Upper lobe of right lung (tissue), 1 donor: ENCODE measurements around the gene FAM78A. TPM values are rescaled to one million over a fixed set of nuclear protein-coding genes. Genes with fewer than 3 reads are reported as not detected.

Experiments
- ATAC-seq: fragments of 200-7000 bp; cut with Tn5 transposase; one replicate; pipeline ENCODE4 v1.9.1; 2020; ENCODE audit warnings: mild to moderate bottlenecking, moderate library complexity
- DNase-seq: peaks from one replicate; pipeline ENCODE4 v3.0.0-alpha.2; 2020
- H3K27ac ChIP-seq: fragments of 200-600 bp; one replicate; pipeline ENCODE4 v1.8.0; 2022
- H3K27me3 ChIP-seq: fragments of 200-600 bp; one replicate; pipeline ENCODE4 v1.8.0; 2022; ENCODE audit warnings: mild to moderate bottlenecking
- H3K36me3 ChIP-seq: fragments of 200-600 bp; one replicate; pipeline ENCODE4 v1.8.0; 2022
- H3K4me1 ChIP-seq: fragments of 200-600 bp; one replicate; pipeline ENCODE4 v1.8.0; 2022
- H3K4me3 ChIP-seq: fragments of 200-600 bp; one replicate; pipeline ENCODE4 v1.8.0; 2022; ENCODE audit warnings: mild to moderate bottlenecking
- H3K9me3 ChIP-seq: fragments of 200-600 bp; one replicate; pipeline ENCODE4 v1.8.0; 2022
- intact Hi-C: fragments of 100-400 bp; cut with DNase I; formaldehyde crosslinking; loops from one replicate; pipeline ENCODE4 v1.11.0; 2022
- total RNA-seq: library from RNA; stranded (reverse); fragmentation: NEBNext Ultra II Directional; extraction: Animal tissue kit (Norgen Biotek cat#: 25700); gene quantifications from one replicate; pipeline ENCODE4 v1.2.1, GENCODE V29; 2021
- TF ChIP-seq, protein P1 (sequence below): fragments of 200-600 bp; IDR thresholded peaks from one replicate; pipeline ENCODE4 v1.8.0; 2022; ENCODE audit warnings: antibody characterized with exemption
- donor health status: DM: no; HTN: yes; CAD: no; lungs with severe emphysema.

FAM78A gene
- total RNA-seq, 1 donor from 2014 or later = 14.8 TPM

GRCh38 chr9:131298816-131299215, 22.5 kb upstream of the FAM78A start:
- Histone ChIP-seq H3K36me3 (no peaks in the 10 kb centered on the region), H3K4me1 (no peaks in the 10 kb centered on the region), H3K9me3 (no peaks in the 10 kb centered on the region), H3K27ac (no peak overlapping the region), H3K4me3 (no peak overlapping the region), H3K27me3 (no peaks in the 10 kb centered on the region)
- intact Hi-C loops = no loop called here
- ATAC-seq (no peak), DNase-seq (no peak)
- TF ChIP-seq, protein P1, sequence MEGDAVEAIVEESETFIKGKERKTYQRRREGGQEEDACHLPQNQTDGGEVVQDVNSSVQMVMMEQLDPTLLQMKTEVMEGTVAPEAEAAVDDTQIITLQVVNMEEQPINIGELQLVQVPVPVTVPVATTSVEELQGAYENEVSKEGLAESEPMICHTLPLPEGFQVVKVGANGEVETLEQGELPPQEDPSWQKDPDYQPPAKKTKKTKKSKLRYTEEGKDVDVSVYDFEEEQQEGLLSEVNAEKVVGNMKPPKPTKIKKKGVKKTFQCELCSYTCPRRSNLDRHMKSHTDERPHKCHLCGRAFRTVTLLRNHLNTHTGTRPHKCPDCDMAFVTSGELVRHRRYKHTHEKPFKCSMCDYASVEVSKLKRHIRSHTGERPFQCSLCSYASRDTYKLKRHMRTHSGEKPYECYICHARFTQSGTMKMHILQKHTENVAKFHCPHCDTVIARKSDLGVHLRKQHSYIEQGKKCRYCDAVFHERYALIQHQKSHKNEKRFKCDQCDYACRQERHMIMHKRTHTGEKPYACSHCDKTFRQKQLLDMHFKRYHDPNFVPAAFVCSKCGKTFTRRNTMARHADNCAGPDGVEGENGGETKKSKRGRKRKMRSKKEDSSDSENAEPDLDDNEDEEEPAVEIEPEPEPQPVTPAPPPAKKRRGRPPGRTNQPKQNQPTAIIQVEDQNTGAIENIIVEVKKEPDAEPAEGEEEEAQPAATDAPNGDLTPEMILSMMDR = no peak

- no peak for DNase-seq
- H3K9me3 ChIP-seq = no peaks in the 10 kb centered on the region
- no peak for ATAC-seq
- intact Hi-C loops = no loop called here
- H3K27me3 ChIP-seq = no peaks in the 10 kb centered on the region
- TF ChIP-seq, protein P1 = no peak
- H3K4me1 ChIP-seq = no peaks in the 10 kb centered on the region
- H3K36me3 ChIP-seq = no peaks in the 10 kb centered on the region
- no peak overlapping the region for H3K27ac ChIP-seq
- H3K4me3 ChIP-seq = no peak overlapping the region
These were observed 22.0 kb upstream of the FAM78A start for GRCh38 chr9:131298341-131298740.

DNA sequence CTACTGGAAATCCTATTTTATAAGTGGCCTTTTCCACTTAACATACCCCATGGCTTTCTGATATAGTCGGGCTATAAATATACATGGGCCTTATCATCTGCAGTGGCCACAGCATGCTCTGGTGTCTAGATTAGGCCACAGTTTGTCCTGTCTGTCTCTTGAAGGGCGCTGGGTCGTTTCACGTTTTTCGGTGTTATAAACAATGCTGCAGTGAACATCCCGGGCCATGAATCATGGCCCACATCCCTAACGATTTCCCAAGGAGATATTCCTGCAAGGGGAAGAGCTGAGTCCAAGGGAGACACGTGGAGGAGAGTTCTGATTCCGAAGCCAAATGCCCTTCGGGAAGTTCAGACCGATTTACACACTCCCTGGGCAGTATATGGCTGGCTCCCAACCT, 21.6 kb upstream of the FAM78A start:
- ATAC-seq = no peak
- Histone ChIP-seq H3K9me3 (no peaks in the 10 kb centered on the region), H3K4me1 (no peaks in the 10 kb centered on the region), H3K36me3 (no peaks in the 10 kb centered on the region), H3K27me3 (no peaks in the 10 kb centered on the region), H3K4me3 (no peak overlapping the region), H3K27ac (no peak overlapping the region)
- TF ChIP-seq, protein P1 = no peak
- DNase-seq = no peak
- intact Hi-C loops = no loop called here

DNA sequence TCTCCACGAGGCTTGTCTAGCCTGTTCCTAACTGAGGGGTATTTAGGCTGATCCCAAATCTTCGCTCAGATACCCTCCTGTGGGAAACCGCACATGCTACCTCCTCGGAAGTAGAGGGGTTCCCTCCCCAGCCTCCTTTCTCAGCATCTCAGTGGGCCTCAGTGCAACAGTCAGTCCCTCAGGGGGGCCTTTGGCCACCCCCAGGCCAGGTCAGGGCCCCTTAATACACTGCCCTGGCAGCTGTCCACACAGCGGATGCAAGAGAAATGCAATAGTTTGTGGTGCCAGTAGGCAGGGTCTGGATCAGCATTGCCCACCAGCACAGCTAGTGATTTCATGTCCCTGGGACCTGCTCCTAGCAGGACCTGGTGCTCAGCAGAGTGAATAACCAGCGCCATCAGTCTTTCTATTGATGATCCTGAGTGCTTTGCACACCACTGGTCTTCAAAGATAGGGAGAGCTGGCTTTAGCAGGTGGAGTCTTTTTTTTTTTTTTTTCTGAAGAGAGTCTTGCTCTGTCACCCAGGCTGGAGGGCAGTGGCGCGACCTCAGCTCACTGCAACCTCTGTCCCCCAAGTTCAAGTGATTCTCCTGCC, 20.7 kb upstream of the FAM78A start:
- ATAC-seq (no peak), DNase-seq (no peak)
- Histone ChIP-seq H3K36me3 (no peaks in the 10 kb centered on the region), H3K27me3 (no peaks in the 10 kb centered on the region), H3K4me1 (no peaks in the 10 kb centered on the region), H3K27ac (no peak overlapping the region), H3K9me3 (no peaks in the 10 kb centered on the region), H3K4me3 (no peak overlapping the region)
- intact Hi-C loops = no loop called here
- TF ChIP-seq, protein P1 = no peak

- H3K27me3 ChIP-seq = no peaks in the 10 kb centered on the region
- intact Hi-C loops = no loop called here
- ATAC-seq = no peak
- no peak for DNase-seq
- no peak overlapping the region for H3K4me3 ChIP-seq
- no peaks in the 10 kb centered on the region for H3K4me1 ChIP-seq
- no peak overlapping the region for H3K27ac ChIP-seq
- no peaks in the 10 kb centered on the region for H3K9me3 ChIP-seq
- no peaks in the 10 kb centered on the region for H3K36me3 ChIP-seq
- TF ChIP-seq, protein P1 = no peak
These were observed 20.1 kb upstream of the FAM78A start for GRCh38 chr9:131296460-131296859.

GRCh38 chr9:131292937-131293336, 16.6 kb upstream of the FAM78A start:
- Histone ChIP-seq H3K27me3 (no peaks in the 10 kb centered on the region), H3K4me1 (no peaks in the 10 kb centered on the region), H3K36me3 (no peaks in the 10 kb centered on the region), H3K4me3 (no peak overlapping the region), H3K9me3 (no peaks in the 10 kb centered on the region), H3K27ac (no peak overlapping the region)
- no peak for ATAC-seq
- TF ChIP-seq, protein P1 = no peak
- no peak for DNase-seq
- intact Hi-C loops = no loop called here
